ENCODE data around the gene PRKD1.

Gene PRKD1

DNA sequence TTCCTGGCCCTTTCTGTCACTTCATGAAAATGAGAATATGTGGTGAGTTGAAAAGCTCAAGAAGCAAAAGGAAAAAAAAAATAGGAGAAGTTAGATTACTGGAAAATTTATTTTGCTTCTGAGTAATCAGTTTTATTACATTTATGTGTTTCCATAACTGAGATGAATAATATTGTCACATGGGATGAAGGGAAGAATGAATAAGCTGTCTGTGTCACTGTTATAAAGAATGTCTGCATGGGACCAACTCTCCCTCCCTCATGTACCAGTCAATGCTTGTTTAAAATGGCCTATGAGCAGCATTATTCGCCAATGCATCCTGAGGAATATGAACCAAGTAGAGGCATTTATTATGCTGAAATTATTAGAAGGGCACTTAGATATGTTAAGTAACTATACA is 246.3 kb downstream of the PRKD1 start:
- no peak for DNase-seq (ENCODE audit: low read depth, low spot score)

DNA sequence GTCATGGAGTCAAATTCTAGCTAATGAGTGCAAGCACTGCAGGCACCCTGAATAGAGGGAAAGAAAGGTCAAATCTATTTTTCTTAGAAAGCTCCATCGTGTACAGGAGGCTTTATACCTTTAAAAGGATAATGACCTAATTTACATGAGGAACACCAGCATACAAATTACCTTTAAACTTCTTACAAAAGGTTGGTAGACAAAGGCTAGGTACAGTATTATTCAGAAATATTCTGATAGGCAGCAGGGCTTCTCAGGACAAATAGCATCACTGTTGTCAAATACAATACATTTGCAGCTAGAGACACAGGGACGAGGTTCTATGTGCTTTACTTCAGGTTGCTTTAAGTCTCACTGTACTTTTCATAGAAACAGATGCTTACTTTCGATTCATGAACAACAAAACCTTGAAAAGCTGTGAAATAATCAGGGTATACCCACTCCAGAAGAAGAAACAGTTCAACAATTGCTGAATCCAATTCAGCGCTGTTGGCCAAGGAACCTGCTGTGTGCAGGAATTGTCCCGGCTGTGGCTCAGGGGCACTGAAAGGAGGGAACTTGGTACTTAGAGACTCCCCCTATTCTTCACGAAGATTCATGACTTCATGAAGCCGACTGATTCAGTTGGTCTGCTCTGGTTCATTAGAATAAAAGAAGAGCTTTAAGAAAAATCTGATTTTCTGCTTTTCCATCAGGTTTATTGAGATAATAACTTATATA is 252.9 kb downstream of the PRKD1 start:
- no peak for DNase-seq (ENCODE audit: low read depth, low spot score)

DNA sequence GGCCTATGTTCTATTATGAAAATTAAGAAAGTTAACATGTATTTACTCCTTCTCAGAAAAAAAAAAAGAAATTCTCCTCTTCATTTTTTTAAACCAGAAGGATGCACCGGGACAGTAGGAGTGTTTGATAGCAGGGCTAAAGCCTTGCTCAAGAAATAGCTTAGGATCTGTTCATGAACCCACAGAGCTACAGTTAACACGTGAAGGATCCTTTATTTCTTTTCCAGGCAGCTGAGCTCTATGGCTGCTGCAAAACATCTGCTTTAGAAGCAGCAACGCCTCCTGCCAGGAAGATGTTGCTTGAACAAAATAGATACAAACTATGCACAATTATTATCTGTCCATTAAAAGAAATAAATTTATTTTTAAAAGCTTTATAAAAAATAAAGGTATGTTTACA is 254.8 kb downstream of the PRKD1 start:
- DNase-seq (ENCODE audit: low read depth, low spot score) = no peak

DNA sequence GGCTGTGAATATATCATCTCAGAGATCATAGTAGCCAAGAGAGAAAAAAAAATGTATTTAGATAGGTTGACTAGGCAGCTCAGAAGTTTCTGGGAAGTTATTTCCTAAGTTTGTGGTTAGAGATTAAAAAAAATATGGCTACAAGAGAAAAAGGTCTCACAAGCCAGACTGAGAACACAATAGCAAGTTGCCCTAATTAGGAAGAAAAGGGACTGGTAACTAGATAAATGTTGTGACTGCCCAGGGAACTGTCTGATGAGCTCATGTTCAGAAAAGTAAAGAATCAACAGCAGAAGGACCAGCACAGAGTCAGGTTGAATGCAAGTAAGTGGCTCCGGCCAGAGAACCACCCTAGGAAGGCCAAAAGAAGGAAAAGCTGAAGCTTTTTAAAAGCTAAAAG is 256.6 kb downstream of the PRKD1 start:
- no peak for DNase-seq (ENCODE audit: low read depth, low spot score)

DNA sequence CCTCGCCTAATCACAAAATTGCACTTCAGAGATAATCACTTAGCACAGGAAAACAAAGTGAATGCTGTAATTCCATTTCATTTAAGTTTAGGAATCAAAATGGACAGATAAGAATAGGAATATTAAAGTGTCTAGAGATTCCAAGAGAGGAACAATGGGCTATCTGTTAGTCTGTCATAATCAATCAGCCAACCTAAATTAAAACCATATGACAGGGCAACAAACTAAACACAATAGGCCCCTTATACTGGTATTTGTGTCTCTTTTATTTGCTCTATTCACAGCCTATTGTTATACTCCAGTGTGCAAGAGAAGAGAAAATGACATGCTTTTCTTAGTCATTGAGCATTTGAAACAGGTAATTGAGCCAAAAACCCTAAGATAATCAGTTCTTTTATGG is 259.4 kb downstream of the PRKD1 start:
- no peak for DNase-seq (ENCODE audit: low read depth, low spot score)

DNA sequence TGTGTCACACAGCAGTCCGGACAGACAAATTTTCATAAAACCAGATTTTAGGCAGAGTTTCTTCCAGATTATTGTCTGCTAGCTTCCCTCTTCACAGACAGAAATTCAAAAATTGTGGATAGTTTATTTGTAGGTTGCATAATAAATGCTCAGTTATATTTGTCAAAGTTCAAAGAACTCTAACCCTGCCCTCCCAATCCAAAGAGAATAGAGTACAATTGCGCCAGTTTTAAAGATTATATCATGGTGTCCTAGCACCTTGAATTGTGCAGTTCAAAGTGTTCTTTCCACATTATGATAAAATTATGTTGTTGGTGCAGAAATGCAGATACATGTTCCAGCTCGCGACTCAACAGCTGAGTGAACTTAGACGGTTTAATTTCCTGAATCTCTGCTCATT is 263.1 kb downstream of the PRKD1 start:
- no peak for DNase-seq (ENCODE audit: low read depth, low spot score)

DNA sequence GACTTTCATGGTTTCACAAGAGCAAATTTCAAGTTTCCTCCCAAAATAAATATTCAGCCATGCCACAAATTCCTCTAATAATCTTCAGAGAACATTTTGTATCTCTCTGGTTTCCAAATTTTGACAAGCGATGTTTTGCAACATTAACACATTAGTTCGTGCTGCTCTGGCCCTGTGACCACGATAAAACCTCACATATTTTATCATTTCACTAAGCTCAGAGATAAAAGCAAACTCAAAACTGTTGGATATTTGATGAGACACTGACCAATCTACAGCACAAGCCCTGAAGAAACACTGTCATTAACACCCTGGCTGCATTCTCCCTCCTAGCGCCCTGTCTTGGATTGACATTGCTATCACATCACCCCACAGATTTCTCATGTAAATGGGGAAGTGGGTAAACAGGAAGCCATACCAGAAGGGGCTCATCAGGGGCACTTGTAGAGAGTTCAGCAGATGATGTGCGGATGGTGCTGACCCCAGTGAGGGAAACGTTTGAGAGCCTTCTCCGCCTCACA is 264.3 kb downstream of the PRKD1 start:
- no peak for DNase-seq (ENCODE audit: low read depth, low spot score)

DNA sequence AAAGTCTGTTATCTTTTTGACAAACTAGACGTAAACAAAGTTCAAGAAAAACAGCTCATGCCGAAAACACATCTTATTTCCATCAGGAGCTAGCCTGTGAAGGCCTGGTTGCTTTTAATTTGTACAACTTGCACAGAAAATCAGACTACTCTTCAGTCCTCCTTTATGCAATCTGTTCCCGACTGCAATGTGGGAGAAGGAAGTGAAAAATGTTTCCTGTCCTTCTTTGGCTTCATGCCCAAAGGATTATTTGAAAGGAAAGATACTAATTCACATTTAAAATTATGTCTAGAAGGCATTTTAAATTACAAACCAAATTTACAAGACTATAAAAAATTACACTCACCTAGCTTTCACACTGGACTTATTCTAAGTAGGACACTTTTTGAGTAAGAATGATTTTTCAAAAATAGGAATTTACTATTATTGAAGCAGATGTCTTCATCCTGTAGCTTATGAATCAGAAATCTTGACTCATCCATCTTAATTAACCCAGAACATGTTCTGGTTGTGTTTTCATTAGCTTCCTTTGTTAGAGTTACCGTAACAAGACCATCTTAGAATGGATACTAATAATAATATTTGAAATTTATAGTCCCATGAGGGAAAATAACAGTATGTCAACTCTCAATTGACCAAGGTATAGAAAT is 272.6 kb downstream of the PRKD1 start:
- DNase-seq (ENCODE audit: low read depth, low spot score) = no peak

DNA sequence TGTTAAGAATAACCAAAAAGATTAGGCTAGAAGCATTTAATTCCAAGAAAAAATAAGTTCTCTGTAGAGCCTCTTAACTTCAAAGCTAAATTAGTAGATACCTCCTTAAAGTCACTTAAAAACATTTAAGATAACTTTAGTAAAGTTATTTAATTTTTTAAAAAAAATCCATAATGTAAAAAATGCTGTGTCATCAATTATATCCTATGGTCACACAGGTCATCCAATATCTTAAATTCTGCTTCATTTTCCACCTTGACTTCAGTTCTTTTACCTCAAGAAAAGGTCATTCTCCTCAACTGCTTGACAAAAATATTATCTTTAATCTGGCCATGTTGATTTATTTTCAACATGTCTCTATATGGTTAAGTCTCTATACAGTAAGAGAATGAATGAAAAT is 274.3 kb downstream of the PRKD1 start:
- DNase-seq (ENCODE audit: low read depth, low spot score) = no peak

DNA sequence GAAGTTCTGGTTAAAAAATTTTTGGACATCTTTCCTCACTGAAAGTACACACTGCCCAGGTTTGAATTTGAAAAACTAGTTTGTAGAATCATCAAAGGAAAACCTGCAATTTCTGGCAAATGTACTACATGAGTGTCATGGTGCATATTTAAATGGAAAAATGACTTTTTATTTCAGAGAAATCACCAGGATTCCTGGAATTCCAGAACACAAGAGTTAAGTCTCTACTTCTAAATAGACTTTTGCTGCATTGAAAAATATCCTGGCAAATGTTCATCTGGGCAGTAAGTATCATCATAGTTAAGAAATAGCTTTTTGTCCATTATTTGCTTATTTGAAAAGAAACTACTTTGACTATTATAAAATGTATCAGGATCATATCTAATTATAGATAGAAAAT is 275.1 kb downstream of the PRKD1 start:
- DNase-seq (ENCODE audit: low read depth, low spot score) = no peak

DNA sequence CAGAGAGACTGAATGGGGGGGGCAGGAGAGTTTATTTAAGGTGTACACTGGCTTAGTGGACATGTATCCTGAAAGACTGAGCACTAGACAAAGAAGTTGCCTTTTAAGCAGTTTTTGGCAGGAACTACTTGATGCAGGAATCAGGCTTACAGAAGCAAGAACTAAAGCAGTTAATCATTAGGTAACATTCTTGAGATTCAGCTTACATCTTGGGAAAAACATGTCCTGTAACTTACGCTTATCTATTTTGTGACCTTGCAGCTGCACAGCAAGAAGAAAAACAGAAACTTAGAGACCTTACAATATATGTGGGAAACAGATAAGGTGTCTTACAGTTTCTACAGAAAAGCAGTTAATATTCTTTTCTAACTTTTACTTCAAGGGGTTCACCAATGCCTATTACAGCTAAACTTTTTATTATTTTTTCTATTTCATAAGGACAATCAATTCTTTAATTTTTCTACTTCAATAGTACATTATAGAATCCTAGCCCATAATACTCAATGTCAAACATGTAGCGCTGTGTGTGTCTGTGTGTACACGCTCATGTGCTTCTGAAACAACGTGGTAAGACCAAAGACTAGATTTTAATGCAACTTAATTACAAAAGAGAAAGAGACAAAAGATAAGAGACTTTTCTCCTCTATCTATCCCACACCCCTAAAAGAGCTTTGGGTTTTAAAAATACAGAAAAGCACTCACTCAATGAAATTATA is 276.9 kb downstream of the PRKD1 start:
- DNase-seq (ENCODE audit: low read depth, low spot score) = no peak

DNA sequence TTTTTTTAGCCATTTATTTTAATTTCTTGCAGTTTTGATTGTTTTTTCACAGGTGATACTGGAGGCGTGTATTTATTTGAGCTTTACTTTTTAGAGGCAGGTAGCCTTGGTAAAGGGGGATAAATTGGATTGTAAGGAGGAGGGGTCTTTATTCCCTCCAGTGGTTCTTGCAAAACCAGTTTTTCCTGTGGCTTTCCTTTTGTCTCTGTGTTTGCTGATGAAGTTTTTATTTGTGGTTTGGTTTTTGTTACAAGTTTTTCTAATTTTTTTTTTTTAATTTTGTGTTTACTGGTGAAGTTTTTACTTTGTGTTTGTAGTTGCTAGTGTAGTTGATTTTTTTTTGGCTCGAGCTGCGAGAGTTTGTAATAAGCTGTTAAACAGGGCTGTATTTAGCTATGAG is 278.5 kb downstream of the PRKD1 start:
- DNase-seq (ENCODE audit: low read depth, low spot score) = no peak

DNA sequence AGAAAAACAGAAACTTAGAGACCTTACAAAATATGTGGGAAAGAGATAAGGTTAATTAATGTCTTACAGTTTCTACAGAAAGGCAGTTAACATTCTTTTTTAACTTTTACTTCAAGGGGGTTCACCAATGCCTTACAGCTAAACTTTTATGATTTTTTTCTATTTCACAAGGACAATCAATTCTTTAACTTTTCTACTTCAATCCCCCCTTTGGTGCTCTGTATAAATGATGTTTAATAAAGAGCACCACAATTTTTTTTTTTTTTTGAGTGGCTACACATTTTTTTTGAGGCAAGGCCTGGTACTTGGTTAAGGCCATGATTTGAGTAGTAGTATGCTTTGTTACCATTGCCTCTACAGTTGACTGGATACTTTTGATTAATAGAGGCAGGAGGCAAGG is 279.6 kb downstream of the PRKD1 start:
- no peak for DNase-seq (ENCODE audit: low read depth, low spot score)

DNA sequence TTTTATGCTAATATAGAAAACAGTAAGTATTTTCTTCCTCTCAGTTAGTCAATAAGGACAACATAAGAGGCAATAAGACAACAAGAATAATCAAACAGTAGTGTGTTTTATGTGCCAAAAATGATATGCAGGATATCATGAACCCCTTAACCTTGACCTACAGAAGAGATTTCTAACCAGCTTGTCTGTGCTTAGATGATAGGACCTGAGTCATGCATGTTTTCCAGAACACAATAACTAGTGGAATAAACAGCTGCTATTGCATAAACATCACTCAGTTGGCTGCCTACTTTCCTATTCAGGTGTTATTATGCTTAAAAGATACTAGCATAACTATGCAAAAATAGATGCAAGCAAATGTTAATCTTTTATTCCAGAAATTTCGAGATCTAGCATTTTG is 282.5 kb downstream of the PRKD1 start:
- DNase-seq (ENCODE audit: low read depth, low spot score) = no peak

DNA sequence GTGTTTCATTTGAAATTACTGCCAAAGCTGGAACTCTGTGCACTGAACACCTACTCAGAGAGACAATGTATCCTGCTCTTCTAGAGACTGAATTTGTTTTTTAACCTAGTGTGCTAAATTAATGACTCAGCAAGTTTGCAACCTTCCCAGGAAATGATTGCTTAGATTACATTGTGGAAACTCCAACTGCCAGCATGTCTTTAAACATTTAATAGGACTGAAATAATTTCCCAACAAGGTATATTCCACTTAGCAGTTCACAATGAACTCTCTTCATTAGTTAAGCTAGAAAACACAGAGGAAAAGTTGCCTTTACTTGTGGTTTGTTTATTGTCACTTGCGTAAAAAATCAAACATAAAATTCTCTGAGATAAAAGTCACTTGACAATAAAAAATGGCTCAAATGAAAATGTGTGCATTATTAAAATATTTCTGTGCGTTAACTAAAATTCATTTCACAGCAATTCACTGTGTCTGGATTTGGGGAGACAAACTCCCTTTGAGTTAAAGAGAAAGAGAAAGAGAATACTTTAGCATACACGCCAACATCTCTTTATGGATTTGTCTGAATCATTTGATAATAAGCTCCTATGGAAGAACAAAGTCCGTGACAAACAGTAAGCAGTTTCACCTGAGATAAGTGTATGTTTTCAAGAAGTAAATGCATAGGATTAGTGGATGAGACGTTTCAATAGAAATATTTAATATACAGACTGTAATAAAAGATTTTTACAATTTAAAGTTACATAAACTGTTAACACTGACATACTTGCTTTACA is 284.0 kb downstream of the PRKD1 start:
- no peak for DNase-seq (ENCODE audit: low read depth, low spot score)

DNA sequence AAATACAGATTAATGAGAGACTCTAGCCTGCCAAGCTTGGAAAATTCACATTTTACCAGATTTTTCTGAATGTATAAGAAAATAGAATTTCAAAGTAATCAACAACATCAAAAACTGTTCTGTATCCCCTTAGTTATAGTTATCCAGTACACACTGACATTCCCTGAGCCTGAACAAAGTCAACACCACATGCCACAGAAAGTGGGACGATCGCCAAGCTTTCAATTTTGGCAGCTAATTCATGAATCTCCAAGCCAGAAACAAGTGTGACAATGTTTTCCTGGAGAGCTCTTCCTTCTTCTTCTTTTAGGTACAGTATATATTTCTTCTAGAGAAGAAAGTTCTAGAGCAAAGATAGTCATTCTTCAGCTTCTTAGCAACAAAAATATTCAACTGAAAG is 290.2 kb downstream of the PRKD1 start:
- no peak for DNase-seq (ENCODE audit: low read depth, low spot score)

DNA sequence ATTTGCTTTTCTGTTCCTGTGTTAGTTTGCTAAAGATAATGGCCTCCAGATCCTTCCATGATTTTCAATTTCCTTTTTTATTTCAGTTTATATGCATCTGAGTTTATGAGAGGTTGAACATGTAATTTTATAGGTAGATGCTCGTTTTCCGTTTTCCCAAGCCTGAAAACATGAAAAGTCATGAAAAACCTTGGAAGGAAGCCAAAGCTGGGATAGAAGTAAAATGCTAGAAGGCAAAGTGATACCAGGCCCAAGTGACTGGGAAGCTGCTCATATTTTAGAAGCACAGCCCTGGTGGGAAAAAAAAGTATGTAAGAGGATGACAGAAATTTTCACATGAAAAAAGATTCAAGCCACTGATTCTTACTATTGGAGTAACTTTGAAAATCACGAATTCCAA is 290.8 kb downstream of the PRKD1 start:
- DNase-seq (ENCODE audit: low read depth, low spot score) = no peak

DNA sequence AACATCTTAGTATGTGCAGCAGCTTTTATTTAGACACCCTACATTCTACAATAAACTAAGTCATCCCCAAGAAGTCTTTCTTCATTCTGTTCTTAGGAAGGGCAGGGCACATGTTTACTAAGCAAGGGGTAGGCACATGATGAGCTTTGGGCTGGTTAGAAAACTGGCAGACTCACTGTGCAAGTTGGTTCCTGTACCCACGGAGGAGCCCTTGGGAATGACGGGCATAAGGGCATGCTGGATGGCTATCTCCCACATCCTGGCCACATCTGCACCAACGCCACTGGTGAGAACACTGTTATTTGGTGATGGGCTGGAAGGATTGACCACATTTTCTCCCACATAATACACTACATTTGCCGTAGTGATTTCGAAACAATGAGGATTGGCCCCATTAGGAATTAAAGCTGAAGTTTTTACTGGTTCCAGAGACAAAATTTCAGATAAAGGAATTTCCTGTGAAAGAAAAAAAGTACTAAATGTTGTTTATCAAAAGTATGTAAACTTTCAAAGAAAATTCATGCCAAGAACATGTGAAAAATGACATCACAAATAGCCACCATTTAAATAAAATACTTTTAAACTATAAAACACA is 297.0 kb downstream of the PRKD1 start:
- no peak for DNase-seq (ENCODE audit: low read depth, low spot score)

DNA sequence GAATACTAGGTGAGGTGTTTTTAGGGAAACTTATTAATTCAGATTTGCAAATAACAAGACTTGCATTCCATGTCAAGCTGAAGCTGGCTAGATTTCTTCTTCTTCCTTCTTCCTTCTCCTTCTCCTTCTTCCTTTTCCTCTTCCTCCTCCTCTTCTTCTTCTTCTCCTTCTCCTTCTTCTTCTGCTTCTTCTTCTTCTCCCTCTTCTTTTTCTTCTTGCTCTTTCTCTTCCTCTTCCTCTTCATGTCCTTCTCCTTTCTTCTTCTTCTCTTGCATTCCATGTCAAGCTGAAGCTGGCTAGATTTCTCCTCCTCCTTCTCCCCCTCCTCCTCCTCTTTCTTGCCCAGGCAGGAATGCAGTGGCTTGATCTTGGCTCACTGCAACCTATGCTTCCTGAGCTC is 297.8 kb downstream of the PRKD1 start:
- no peak for DNase-seq (ENCODE audit: low read depth, low spot score)

DNA sequence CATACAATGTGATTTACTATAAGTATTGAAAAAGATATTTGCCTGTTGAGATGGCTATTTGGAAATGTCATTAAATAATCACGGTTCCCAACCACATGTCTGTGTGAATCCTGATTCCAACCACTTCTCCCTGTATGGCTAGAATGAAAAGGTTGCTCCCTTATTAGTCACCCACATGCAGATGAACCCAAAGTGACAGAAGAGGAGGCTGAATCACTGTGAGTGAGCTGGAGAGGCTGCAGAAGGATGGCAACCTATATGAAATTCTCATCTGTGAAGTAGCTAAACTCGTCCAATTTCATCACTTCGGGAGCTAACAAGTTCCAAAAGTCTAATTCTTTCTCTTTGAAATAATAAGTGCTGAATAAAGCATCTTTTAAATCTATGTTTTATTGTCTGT is 300.5 kb downstream of the PRKD1 start:
- no peak for DNase-seq (ENCODE audit: low read depth, low spot score)

DNA sequence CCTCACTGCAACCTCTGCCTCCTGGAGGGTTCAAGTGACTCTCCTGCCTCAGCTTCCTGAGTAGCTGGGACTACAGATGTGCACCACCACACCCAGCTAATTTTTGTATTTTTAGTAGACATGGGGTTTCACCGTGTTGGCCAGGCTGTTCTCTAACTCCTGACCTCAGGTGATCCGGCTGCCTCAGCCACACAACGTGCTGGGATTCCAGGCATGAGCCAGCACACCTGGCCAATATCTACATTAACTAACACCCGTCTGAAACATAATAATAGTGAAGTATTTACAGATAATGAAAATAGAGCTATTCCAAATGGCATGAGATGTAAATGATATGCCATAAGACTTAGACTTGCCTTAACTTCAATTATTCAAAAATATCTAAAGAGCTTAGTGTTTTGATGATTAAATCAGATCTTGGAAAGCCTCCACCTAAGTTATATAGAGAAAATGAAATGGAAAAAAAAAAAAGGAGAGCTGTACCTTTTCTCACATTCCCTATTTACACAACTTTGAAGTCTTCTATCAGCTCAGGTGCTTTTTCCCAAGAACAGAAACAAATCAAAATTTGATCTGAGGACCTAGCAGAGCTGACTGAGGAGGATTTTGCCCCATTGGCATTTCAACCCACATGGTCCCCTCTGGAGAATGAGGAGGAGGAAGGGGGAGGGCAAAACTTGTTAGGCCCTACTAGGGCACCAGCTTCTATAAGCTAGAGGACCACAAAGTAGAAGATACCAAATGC is 309.2 kb downstream of the PRKD1 start:
- no peak for DNase-seq (ENCODE audit: low read depth, low spot score)
